Endometrium (tissue), 2 donors: ENCODE measurements around the gene PUM2.

Source experiments
- FAIRE-seq: peaks from 2 replicates; lab custom pipeline; 2012; peaks lifted over from hg19 to GRCh38; lab: Jason Lieb, UNC
- donor health status: control.
- donor health status: control.

The PUM2 gene

DNA sequence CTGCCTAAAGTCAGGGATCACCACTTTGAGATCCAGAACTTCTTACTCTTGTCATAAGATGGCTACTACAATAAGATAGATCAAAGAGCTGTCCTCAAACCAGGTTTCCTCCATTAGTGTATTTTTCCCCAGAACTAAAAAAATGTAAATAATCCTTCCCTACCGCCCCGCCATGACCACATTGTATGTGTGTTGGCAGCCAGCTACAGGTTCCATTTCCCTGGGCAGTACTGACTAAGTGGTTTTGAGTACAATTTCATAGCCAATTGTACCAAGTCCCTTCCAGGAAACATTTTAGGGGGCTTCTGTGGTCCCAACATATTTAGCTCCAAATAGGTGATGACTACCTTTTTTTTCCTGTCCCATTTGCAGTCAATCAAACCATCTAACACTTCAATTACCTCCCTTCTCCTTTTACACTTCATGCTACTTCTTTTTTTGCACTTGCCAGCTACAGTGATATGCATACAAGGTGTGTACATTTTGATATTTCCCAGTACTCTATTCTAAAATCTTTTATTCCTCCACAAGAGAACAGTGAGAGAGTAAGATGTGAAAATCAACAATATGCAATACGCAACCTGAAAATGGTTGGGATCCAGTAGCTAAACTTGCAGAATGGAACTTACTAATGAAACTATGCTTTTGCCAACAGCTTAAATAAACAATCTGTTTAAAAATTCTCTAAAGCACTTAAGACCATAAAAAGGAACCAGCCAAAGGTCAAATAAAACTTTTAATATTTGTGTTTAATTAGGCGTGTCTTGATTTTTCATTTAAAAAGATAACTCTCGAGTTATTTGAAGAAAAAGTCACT, 3.9 kb downstream of the PUM2 start:
- FAIRE-seq = no peak

DNA sequence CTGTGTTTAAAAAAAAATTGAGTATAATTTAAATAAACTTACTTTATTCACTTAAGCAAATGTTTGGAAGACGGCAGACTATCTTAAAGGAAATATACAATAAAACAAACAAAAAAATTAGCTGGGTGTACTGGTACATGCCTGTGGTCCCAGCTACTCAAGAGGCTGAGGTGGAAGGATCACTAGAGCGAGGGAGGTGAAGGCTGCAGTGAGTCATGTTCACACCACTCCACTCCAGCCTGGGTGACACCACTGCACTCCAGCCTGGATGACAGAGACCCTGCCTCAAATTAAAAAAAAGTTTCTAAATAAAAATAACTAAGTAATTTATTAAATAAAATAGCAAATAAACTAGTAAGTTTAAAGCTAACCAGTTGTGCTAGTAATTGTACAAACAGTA, 7.5 kb downstream of the PUM2 start:
- no peak for FAIRE-seq

DNA sequence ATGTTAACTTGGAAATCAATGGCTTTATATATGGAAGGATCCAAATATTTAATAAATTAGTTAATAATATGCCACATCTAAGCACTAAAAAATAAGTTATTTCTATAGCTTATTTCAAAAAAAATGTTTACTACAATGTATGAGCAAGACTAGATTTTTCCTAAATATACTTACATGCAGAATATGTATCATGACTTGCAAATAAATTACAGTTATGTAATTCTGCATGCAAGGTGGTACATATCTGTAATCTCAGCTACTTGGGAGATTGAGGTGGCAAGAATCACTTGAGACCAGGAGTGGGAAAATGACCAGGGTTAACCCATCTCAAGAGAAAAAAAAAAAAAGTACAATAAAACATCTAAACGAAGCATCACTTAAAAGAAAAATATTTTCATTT, 11.6 kb downstream of the PUM2 start:
- no peak for FAIRE-seq

DNA sequence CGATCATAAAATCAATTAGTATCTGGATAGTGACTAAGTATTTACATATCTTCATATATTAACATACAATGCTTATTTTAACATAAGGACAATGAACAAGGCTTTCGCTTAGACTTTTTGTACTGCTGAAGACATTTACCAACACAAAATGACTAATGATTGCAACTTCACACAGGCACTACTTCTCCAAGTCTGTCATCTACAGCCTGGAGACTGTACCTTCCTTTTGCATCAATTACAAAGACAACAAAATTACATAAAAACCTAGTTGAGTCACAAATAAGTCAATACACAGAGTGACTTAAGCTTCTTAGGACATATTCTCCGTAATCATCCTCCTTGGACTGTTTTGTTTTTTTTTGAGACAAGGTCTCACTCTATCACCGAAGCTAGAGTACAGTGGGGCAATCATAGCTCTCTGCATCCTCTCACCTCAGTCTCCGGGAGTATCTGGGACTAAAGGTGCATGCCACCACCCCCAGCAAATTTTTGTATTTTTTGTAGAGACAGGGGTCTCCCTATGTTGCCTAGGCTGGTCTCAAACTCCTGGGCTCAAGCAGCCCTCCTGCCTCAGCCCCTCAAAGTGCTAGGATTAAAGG, 15.9 kb downstream of the PUM2 start:
- FAIRE-seq = no peak

DNA sequence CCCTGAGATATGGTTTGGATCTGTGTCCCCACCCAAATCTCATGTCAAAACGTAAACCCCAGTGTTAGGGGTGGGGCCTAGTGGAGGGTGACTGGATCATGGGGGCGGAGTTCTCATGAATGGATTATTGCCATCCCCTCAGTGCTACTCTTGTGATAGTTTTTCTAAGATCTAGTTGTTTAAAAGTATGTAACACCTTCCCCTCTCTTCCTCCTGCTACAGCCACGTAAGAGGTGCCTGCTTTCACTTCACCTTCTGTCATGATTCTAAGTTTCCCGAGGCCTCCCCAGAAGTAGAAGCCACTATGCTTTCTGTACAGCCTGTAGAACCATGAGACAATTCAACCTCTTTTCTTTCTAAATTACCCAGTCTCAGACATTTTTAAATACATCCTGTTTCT, 16.9 kb downstream of the PUM2 start:
- no peak for FAIRE-seq

DNA sequence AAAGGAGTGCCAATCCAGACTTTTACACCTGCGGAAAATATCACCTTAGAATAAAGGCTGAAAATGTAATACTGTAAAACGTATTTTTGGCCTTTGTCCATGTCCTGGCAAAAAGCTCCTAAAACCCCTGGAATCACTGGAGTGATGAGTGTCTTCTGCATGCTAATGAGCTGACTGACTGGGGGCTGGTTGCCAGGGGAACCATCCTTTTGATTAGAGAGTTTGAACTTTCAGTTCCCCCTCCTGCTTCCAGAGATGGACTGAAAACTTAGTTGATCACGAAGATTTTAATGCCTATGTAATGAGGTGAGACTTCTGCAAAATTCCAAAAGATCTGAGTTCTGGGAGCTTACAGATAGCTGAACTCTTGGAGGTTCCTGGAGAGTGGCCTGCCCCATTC, 20.5 kb downstream of the PUM2 start:
- FAIRE-seq = no peak

DNA sequence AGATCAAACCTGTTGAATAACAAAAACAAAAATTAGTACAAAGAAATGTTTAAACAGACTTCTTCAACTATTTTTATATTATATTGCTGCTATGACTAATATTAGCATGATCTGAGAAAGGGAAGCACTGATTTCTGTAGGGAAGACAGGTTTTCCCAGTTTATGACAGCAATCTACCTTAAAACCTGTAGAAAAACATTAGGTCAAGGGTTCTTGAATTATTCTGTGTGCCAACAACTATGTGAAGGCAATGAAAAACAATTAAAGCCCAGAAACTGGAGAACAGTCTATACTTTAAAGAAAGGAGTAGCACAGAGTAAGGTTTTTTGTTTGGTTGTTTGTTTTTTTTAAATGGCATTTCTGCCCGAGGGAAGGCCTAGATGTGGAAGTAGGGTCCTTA, 23.3 kb downstream of the PUM2 start:
- no peak for FAIRE-seq

DNA sequence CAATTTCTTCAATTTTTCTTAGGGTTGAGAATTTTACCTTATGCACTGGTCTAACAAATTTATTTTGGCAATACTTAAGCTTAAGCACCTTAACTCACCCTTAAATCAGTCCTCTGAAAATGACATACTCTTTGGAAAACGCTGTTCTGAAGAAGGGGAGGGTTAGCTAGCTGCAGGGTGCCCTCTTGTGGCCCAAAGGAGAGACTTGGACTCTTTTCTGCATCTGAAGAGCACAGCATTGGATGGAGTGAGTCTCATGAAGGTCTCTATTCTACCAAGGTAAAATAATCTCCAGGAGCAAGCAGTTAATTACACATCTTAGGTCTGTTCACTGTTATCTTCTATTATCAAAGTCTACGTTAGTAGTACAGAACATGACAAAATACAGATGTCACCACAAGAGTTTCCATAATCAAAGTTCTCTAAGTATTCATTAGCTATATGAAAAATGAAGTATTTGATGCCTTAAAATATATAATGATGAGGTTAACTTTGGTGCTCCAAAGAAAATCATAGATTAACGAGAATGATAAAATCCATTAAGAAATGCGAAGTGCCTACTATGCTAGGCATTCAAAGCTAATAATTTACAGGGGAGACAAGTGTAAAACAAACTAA, 24.4 kb downstream of the PUM2 start:
- FAIRE-seq = no peak

DNA sequence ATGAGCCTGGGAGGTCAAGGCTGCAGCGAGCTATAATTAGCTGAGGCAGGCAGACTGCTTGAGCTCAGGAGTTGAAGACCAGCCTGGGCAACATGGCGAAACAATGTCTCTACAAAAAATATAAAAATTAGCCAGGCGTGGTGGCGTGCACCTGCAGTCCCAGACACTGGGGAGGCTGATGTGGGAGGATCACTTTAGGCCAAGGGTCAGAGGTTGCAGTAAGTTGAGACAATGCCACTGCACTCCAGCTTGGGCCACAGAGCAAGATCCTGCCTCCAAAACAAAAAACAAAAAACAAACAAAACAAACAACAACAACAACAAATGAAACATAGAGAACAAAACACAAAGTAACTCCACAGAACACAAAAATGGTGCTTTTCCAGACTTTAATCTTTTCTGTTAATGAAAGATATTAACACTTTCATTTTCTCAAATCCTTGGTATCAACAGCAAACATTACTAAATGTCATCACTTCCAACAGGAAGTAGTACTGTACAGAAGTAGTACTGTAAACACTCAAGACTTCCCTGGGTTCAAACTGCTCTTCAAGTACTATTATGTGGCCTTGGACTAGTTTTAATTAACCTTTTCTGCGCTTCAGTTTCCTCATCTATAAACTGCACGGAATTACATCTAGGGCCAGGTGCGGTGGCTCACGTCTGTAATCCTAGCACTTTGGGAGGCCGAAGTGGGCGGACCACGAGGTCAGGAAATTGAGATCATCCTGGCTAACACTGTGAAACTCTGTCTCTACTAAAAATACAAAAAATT, 27.9 kb downstream of the PUM2 start:
- FAIRE-seq = no peak

DNA sequence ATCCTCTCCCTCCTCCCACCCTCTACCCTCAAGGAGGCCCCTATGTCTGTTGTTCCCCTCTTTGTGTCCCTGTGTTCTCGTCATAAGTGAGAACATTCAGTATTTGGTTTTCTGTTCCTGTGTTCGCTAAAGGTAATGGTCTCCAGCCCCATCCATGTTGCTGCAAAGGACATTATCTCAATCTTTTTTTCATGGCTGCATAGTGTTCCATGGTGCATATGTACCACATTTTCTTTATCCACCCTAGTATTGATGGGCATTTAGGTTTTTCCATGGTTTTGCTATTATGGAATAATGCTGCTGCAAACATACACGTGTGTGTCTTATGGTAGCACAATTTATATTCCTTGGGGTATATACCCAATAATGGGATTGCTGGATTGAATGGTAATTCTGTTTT, 33.0 kb downstream of the PUM2 start:
- FAIRE-seq = no peak

DNA sequence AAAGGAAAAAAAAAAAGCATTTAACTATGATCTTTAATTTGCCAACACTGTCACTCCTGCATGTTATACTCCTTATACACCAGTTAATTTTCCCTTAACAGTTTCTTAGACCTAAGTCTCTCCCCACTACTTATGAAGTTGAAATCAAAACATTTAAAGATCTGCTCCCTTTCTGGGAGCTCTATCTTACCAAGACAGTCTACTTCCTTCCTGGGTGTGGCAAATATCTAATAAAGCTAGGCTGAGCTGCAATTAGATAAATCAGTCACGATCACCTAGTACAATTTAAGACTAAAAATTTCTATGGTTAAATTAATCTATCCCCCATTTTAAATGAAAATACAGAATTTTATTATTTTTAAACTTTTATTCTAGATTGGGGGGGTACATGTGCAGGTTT, 33.4 kb downstream of the PUM2 start:
- no peak for FAIRE-seq

DNA sequence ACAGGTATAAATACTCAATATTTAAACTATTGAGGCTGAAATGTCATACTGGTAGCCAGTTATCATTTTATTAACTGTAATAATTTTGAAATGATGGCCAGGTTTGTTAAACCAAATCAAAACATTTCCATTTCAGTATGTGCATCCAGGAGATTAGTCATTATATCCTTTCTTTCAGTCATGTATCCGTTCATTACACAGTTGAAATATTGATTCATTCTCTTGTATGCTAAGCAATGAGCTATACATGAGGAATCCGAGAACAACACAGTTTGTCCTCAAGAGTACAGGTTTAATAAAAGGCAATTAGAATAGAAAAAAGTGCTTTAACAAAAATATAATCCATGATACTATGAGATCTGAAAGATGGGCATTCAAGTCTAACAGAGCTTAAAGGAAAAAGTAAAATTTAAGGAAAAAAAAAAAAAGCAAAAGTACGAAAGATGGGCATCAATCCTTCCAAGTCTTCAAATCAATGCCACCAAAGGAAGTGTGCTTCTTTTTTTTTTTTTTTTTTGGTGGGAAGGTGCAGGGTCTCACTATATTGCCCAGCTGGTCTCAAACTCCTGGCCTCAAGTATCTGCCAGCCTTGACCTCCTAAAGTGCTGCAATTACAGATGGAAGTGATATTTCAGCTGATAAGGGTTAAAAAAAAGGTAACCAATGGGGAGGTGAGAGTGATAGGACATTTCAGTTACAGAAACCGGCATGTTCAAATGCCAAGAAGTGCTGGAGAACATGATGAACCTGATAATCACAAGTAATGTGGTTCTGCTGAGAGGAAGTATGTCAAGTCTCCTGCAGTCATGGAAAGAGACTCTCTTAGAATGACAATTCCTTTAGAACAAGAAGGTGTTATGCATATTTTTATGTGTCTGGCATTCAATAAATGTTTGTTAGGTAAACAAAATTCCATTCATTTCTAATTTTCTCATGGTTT, 35.8 kb downstream of the PUM2 start:
- FAIRE-seq = no peak

DNA sequence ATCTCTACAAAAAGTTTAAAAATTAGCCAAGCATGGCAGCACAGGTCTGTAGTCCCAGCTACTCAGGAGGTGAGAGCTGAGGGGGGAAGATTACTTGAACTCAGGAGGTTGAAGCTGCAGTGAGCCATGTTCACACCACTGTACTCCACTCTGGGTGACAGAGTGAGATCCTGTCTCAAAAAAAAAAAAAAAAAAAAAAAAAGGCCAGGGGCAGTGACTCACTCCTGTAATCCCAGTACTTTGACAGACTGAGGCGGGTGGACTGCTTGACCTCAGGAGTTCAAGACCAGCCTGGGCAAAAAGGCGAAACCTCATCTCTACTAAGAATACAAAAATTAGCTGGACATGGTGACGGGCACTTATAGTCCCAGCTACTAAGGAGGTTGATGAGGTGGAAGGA, 37.0 kb downstream of the PUM2 start:
- FAIRE-seq = no peak

DNA sequence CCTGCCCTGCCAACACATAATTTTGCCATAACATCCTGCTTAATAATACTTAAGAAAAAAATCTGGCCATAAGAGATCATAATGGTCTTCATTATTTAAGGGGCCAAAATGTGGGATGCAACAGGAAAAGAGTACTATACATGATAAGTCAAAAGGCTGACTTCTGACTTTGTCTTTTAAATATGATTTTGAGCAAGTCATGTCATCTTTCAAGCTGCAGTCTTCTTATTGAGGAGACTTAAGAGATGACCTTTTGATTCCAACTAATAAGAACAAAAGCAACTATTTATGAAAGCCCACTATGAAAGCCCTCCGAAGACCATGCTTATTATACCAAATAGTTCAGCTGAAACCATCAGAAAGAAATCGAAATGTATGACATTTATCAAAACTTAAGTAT, 41.6 kb downstream of the PUM2 start:
- FAIRE-seq = no peak

DNA sequence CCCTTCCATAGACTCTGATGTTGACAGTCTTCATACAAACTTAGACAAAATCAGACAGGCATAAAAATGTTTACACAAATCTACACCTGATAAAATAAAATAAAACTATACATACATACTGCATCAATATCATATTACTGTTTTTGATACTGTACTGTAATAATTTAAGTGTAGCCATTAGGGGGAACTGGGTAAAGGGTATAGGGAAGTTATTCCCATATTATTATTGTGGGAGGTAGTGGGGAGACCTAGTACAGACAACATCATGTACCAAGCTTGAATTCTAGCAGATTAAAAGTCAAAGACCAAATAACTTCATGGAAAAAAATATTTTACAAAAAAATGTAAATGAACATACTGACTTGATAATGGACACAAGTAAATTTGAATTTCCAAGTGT, 43.3 kb downstream of the PUM2 start:
- FAIRE-seq = no peak

DNA sequence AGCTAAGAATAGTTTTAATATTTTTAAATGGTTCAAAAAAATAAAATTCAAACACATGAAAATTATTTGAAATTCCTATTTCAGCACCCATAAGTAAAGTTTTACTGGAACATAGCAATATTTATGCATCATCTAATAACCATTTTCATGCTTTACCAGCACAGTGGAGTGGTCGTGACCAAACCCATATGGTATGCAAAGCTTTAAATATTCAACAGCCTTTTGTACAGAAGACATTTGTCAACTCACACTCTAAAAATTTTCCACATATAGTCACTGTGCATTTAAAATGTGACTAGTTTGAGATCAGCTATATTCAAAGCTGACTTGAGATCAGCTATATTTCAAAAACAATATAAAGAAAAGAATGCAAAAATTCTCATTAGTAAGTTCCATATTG, 46.2 kb downstream of the PUM2 start:
- no peak for FAIRE-seq

DNA sequence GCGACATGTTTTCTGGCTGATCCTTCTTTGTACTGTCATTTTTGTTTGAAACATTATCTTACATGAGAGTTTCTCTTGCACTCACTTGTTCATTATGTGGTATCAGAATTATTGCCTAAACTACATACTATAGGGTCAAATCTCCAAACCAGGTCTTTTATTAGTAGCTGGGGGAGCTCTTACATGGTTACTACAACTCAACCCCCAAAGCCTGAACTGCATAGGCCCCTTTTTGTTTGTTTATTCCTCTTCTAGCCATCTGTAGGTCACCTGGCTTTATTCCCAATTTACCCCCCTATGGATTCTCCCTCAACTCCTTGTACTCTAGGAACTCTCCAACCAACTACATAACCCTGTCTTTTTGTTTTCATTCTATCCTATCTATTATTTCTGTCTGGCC, 46.7 kb downstream of the PUM2 start:
- no peak for FAIRE-seq

DNA sequence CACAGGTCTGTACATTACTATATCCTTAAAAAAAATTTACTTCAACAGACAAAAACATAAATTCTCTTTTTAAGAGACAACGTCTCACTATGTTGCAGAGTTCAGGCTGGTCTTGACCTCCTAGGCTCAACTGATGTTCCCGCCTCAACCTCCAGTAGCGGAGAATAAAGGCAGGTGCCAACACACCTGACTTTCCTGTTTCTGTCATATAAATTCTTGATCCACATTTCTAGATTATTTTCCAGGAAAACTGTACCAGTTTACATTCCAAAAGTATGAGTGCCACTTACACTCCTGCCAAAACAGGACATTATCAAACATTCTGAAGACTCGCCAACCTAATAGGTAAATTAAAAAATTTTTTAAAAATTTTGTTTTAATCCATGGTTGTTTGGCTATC, 48.6 kb downstream of the PUM2 start:
- FAIRE-seq = no peak

DNA sequence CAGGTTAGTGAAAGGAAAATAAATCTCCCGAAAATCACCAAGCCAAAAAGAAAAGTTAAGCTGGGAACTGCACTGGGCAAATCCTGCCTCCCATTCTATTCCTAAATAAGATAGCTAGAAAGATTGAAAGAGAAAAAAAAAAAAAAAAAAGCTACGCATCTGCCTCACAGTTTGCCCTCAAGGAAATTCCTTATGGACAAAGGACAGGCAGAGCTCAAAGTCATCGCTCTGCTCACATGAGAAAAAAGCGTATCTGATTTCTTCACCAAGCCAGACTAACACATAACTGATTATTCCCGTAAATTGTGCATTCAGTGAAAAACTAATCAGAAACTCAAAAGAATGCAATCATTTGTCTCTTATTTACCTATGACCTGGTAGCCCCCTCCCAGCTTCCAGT, 50.0 kb downstream of the PUM2 start:
- no peak for FAIRE-seq

DNA sequence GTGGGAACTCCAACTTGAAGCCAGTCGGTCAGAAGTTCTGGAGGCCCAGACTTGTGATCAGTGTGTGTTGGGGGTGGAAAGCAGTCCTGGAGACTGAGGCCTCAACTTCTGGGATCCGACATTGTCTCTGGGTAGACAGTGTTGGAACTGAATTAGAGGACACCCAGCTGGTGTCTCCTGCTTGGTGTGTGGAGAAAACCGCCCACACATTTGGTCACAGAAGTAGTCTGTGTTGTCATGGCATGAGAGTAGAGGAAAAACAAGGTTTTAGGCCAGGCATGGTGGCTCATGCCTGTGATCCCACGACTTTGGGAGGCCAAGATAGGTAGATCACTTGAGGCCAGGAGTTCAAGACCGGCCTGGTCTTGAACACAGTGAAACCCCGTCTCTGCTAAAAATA, 51.5 kb downstream of the PUM2 start:
- FAIRE-seq = no peak

DNA sequence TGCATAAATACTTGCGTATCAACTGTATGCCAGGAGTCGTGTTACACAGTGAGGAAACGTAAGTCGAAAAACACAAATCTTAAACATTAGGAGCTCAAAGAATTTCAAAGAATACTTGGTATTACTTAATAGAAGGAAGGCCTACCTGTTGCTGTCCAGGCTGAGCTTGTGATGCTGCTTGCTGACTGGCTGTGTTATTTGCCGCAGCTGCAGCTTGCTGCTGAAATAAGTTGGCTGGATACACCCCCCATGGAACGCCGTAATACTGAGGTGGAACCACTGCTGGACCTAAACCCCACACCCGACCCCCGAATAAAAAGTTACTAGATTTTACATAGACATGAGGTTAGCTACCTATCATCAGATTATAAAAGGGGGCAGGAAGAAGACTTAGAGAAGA, 56.4 kb downstream of the PUM2 start:
- no peak for FAIRE-seq

DNA sequence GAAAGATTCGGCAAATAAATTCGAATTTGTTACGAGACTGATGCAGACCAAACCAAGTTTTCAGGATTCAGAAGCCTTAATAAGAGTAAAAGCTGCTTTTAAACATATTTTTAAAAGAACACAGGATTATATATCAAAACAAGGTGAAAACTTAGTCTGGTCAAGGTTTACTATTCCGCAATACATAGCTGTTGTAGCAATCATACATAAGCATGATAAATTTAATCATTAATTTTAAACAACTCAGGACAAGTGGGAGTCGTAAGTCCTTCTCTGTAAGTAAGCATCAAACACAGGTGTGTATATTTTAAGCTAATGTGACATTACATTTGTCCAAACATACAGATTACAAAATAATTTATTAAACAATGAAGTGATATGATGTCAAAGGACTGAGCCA, 57.7 kb downstream of the PUM2 start:
- FAIRE-seq = no peak
